K562 treated with DMSO at 1 percent for 4 hours (cell line): ENCODE results near the gene CTSF. TPM values are rescaled to one million over a fixed set of nuclear protein-coding genes. Genes with fewer than 3 reads are reported as not detected.

ENCODE experiments used
- total RNA-seq: library from RNA; unstranded; fragments of 300-600 nt; gene quantifications from 2 replicates; pipeline ENCODE4 v1.2.3, GENCODE V29; 2022; ENCODE audit not compliant: insufficient read depth

CTSF gene
- total RNA-seq, result 18.6 and 19.2 TPM in 2 replicates

GRCh38 chr11:66568124-66568916 is at the start of gene CTSF:
CTSF (minus strand) TSS chr11:66568606; CDS start chr11:66568486, 120 bp downstream.

GRCh38 chr11:66616379-66617154 is 48.2 kb upstream of the CTSF start, which contains the start of gene RBM14:
RBM14 (plus strand) TSS chr11:66616630; CDS start chr11:66616721, 91 bp downstream.

GRCh38 chr11:66592457-66593302 is 24.3 kb upstream of the CTSF start, which contains the start of the genes CCDC87 and CCS:
CCDC87 (minus strand) TSS chr11:66593063; CDS start chr11:66593015, 48 bp downstream.
CCS (plus strand) TSS chr11:66593185; CDS start chr11:66593262, 77 bp downstream.

GRCh38 chr11:66546368-66546965 is 21.9 kb downstream of the CTSF start, which contains the start of gene ACTN3:
ACTN3 (plus strand) TSS chr11:66546903; CDS start chr11:66546938, 35 bp downstream.

GRCh38 chr11:66545701-66546367 is 22.6 kb downstream of the CTSF start, which contains the start of gene ZDHHC24:
ZDHHC24 (minus strand) TSS chr11:66546048; CDS start chr11:66546003, 45 bp downstream.

Other genes with a start within 250 kb of the CTSF start
- gene RIN1, start 232.2 kb downstream of the CTSF start, total RNA-seq, result 0.90 and 1.9 TPM in 2 replicates
- 44.5 and 51.4 TPM in 2 replicates for gene BRMS1, start 223.5 kb downstream of the CTSF start, total RNA-seq
- gene B4GAT1, start 221.0 kb downstream of the CTSF start, total RNA-seq, result 23.2 and 25.5 TPM in 2 replicates
- gene SLC29A2, start 196.8 kb downstream of the CTSF start, total RNA-seq, result 5.8 and 11.3 TPM in 2 replicates
- gene NPAS4, start 147.6 kb downstream of the CTSF start, total RNA-seq, result not detected in 2 replicates
- 51.8 and 54.1 TPM in 2 replicates for gene MRPL11, start 129.8 kb downstream of the CTSF start, total RNA-seq
- gene PELI3, start 101.7 kb downstream of the CTSF start, total RNA-seq, result 3.5 and 4.1 TPM in 2 replicates
- 35.2 and 38.6 TPM in 2 replicates for gene DPP3, start 88.2 kb downstream of the CTSF start, total RNA-seq
- gene BBS1, start 58.0 kb downstream of the CTSF start, total RNA-seq, result 8.4 and 10.2 TPM in 2 replicates
- gene ZDHHC24, start 22.6 kb downstream of the CTSF start, total RNA-seq, result 9.4 and 10.1 TPM in 2 replicates
- gene ACTN3, start 21.7 kb downstream of the CTSF start, total RNA-seq, result not detected in 2 replicates
- not detected in 2 replicates for gene CCDC87, start 24.5 kb upstream of the CTSF start, total RNA-seq
- 28.8 and 29.9 TPM in 2 replicates for gene CCS, start 24.6 kb upstream of the CTSF start, total RNA-seq
- 85.3 and 90.1 TPM in 2 replicates for gene RBM14, start 48.0 kb upstream of the CTSF start, total RNA-seq
- gene RBM4, start 70.1 kb upstream of the CTSF start, total RNA-seq, result 99.5 and 116 TPM in 2 replicates
- 13.2 and 15.2 TPM in 2 replicates for gene RBM4B, start 109.3 kb upstream of the CTSF start, total RNA-seq
- 26.3 and 31.5 TPM in 2 replicates for gene SPTBN2, start 160.6 kb upstream of the CTSF start, total RNA-seq